Smooth muscle cell (in vitro differentiated cells): ENCODE measurements around the gene C1orf105. TPM values are rescaled to one million over a fixed set of nuclear protein-coding genes. Genes with fewer than 3 reads are reported as not detected.
A peak's percentile ranks its signal among the peaks of the same experiment; 100 is the strongest.

Experiments used
- DNase-seq: peaks from one replicate; lab custom pipeline; 2025; ENCODE audit not compliant: unreplicated experiment; lab: John Stamatoyannopoulos, UW
- H2AFZ ChIP-seq: fragments of 200-600 bp; sonication (generic); 2 replicates; pipeline ENCODE4 v1.6.0; 2016; ENCODE audit warnings: antibody characterized with exemption, low read depth, mild to moderate bottlenecking
- H3F3A ChIP-seq: fragments of 200-600 bp; sonication (generic); 2 replicates; pipeline ENCODE4 v1.6.0; 2017; ENCODE audit warnings: antibody characterized with exemption, low read depth
- H3K27ac ChIP-seq: fragments of 200-600 bp; sonication (generic); 2 replicates; pipeline ENCODE4 v1.5.1; 2016; ENCODE audit warnings: low read depth, mild to moderate bottlenecking
- H3K27me3 ChIP-seq: fragments of 200-600 bp; sonication (generic); 2 replicates; pipeline ENCODE4 v1.6.1; 2016; ENCODE audit warnings: low read depth, mild to moderate bottlenecking
- H3K36me3 ChIP-seq: fragments of 200-600 bp; sonication (generic); 2 replicates; pipeline ENCODE4 v1.5.1; 2016; ENCODE audit warnings: low read depth
- H3K4me1 ChIP-seq: fragments of 200-600 bp; sonication (generic); 2 replicates; pipeline ENCODE4 v1.5.1; 2016; ENCODE audit warnings: low read depth
- H3K4me2 ChIP-seq: fragments of 200-600 bp; sonication (generic); 2 replicates; pipeline ENCODE4 v1.6.0; 2016; ENCODE audit warnings: mild to moderate bottlenecking
- H3K4me3 ChIP-seq: fragments of 200-600 bp; sonication (generic); 2 replicates; pipeline ENCODE4 v1.5.1; 2016; ENCODE audit warnings: mild to moderate bottlenecking
- H3K79me2 ChIP-seq: fragments of 200-600 bp; sonication (generic); 2 replicates; pipeline ENCODE4 v1.6.0; 2016; ENCODE audit warnings: low read depth, mild to moderate bottlenecking
- H3K9ac ChIP-seq: fragments of 200-600 bp; sonication (generic); 2 replicates; pipeline ENCODE4 v1.6.0; 2016; ENCODE audit warnings: low read depth
- H3K9me3 ChIP-seq: fragments of 200-600 bp; sonication (generic); replicated peaks from 2 replicates; pipeline ENCODE4 v1.5.1; 2016; ENCODE audit warnings: low read depth
- H4K20me1 ChIP-seq: fragments of 200-600 bp; sonication (generic); 2 replicates; pipeline ENCODE4 v1.6.0; 2016; ENCODE audit warnings: low read depth
- CTCF ChIP-seq: fragments of 200-600 bp; sonication (generic); IDR thresholded peaks from 2 replicates; pipeline ENCODE4 v1.5.1; 2017; ENCODE audit warnings: borderline replicate concordance, mild to moderate bottlenecking, antibody characterized with exemption; ENCODE audit not compliant: insufficient read depth, poor library complexity, severe bottlenecking
- WGBS: methylation state at CpG from one replicate; pipeline ENCODE4 v1.1.7; 2016; ENCODE audit warnings: low lambda C conversion rate; 5-methylcytosine and 5-hydroxymethylcytosine counted together
- polyA plus RNA-seq: library from polyadenylated mRNA; unstranded; fragments of >200 nt; fragmentation: Nextera tagmentation; extraction: Ambion mirVana; gene quantifications from 2 replicates; pipeline ENCODE4 v1.2.1, GENCODE V29; 2016
- total RNA-seq: library from RNA; depleted of rRNA; stranded (reverse); fragments of >200 nt; gene quantifications from 2 replicates; pipeline ENCODE4 v1.2.3, GENCODE V29; 2014

Gene C1orf105
- total and polyA plus RNA-seq, 2 experiments from 2014 or later: not detected

GRCh38 chr1:172380441-172381244 lies 39.8 kb upstream of the C1orf105 start:
- H3K9ac ChIP-seq: peak overlapping the region; percentile 50
- no peak for TF ChIP-seq CTCF
- 44% methylated on average over 6 of the region's 6 CpGs for WGBS
- H3K4me2 ChIP-seq: peak overlapping the region; percentile 72
- H3F3A ChIP-seq: peaks cover 32% of the 10 kb centered on the region
- peaks cover 31% of the 10 kb centered on the region for H3K4me1 ChIP-seq
- no peaks in the 10 kb centered on the region for H3K9me3 ChIP-seq
- H3K27ac ChIP-seq: peak overlapping the region; percentile 99
- no peaks in the 10 kb centered on the region for H3K27me3 ChIP-seq
- no peaks in the 10 kb centered on the region for H3K36me3 ChIP-seq
- no peaks in the 10 kb centered on the region for H3K79me2 ChIP-seq
- H4K20me1 ChIP-seq: no peaks in the 10 kb centered on the region
- no peak for DNase-seq
- peak overlapping the region; percentile 81 for H2AFZ ChIP-seq
- H3K4me3 ChIP-seq: no peak overlapping the region

- Histone ChIP-seq H3K4me3 (peak overlapping the region; percentile 8), H3F3A (peaks cover 32% of the 10 kb centered on the region), H2AFZ (peak overlapping the region; percentile 18), H3K9ac (peak overlapping the region; percentile 89), H3K4me2 (peak overlapping the region; percentile 72), H3K27me3 (no peaks in the 10 kb centered on the region), H4K20me1 (no peaks in the 10 kb centered on the region), H3K4me1 (peaks cover 31% of the 10 kb centered on the region), H3K79me2 (no peaks in the 10 kb centered on the region), H3K9me3 (no peaks in the 10 kb centered on the region), H3K27ac (peak overlapping the region; percentile 99), H3K36me3 (no peaks in the 10 kb centered on the region)
- TF ChIP-seq CTCF: no peak
- WGBS: 35% methylated on average over 2 of the region's 2 CpGs
- DNase-seq: no peak
These were observed 38.5 kb upstream of the C1orf105 start for GRCh38 chr1:172381946-172382345.

- Histone ChIP-seq H3K27ac (peak overlapping the region; percentile 99), H3K79me2 (no peaks in the 10 kb centered on the region), H3K4me2 (peak overlapping the region; percentile 72), H3K4me3 (peak overlapping the region; percentile 8), H2AFZ (no peak overlapping the region), H3K4me1 (peaks cover 31% of the 10 kb centered on the region), H3F3A (peaks cover 32% of the 10 kb centered on the region), H3K9me3 (no peaks in the 10 kb centered on the region), H3K36me3 (no peaks in the 10 kb centered on the region), H3K9ac (peak overlapping the region; percentile 89), H3K27me3 (no peaks in the 10 kb centered on the region), H4K20me1 (no peaks in the 10 kb centered on the region)
- TF ChIP-seq CTCF: no peak
- 22% methylated on average over 1 of the region's 1 CpG for WGBS
- no peak for DNase-seq
These were observed 38.1 kb upstream of the C1orf105 start for GRCh38 chr1:172382406-172382805.
